Forelimb muscle (tissue), 1 donor: ENCODE results near the gene CTAGE4. TPM values are rescaled to one million over a fixed set of nuclear protein-coding genes. Genes with fewer than 3 reads are reported as not detected.
"Not testable (repeated sequence)": the region's sequence is repeated elsewhere in the genome, so short reads cannot be mapped to it uniquely, and the experiment has no call there.

ENCODE experiments used
- DNase-seq: peaks from one replicate; pipeline ENCODE4 v3.0.0-alpha.2; 2013; ENCODE audit warnings: low read depth
- polyA plus RNA-seq: library from polyadenylated mRNA; unstranded; fragments of 120-200 nt; gene quantifications from one replicate; pipeline ENCODE4 v1.2.1, GENCODE V29; 2013; ENCODE audit not compliant: insufficient read length

CTAGE4 gene
- not detected for polyA plus RNA-seq

- not testable (repeated sequence) for DNase-seq
Measured at GRCh38 chr7:144183166-144183565, at the start of gene CTAGE4. Gene CTAGE4 (plus strand): TSS chr7:144183466. CDS start chr7:144183504, 38 bp downstream.

GRCh38 chr7:144134116-144134515, 49.1 kb upstream of the CTAGE4 start:
- DNase-seq = no peak

- DNase-seq = no peak
Measured at GRCh38 chr7:144137501-144137900, 45.8 kb upstream of the CTAGE4 start.

- DNase-seq = no peak
Measured at GRCh38 chr7:144142187-144142586, 41.1 kb upstream of the CTAGE4 start.

GRCh38 chr7:144144426-144144825, 38.8 kb upstream of the CTAGE4 start:
- DNase-seq = no peak

GRCh38 chr7:144148224-144148827, 34.9 kb upstream of the CTAGE4 start:
- DNase-seq = no peak

GRCh38 chr7:144158861-144159260, 24.4 kb upstream of the CTAGE4 start:
- DNase-seq = no peak

GRCh38 chr7:144164784-144165183, 18.5 kb upstream of the CTAGE4 start:
- no peak for DNase-seq

GRCh38 chr7:144171594-144172350, 11.5 kb upstream of the CTAGE4 start:
- DNase-seq = not testable (repeated sequence)

- no peak for DNase-seq
Measured at GRCh38 chr7:144174613-144175012, 8.7 kb upstream of the CTAGE4 start.

- not testable (repeated sequence) for DNase-seq
Measured at GRCh38 chr7:144178380-144179164, 4.7 kb upstream of the CTAGE4 start.

GRCh38 chr7:144179165-144179479, 4.1 kb upstream of the CTAGE4 start:
- not testable (repeated sequence) for DNase-seq

GRCh38 chr7:144187848-144188247, 4.6 kb downstream of the CTAGE4 start:
- not testable (repeated sequence) for DNase-seq

- not testable (repeated sequence) for DNase-seq
Measured at GRCh38 chr7:144188578-144189171, 5.4 kb downstream of the CTAGE4 start.

GRCh38 chr7:144193782-144194181, 10.5 kb downstream of the CTAGE4 start:
- DNase-seq = not testable (repeated sequence)

GRCh38 chr7:144194453-144194852, 11.2 kb downstream of the CTAGE4 start:
- not testable (repeated sequence) for DNase-seq

GRCh38 chr7:144195212-144195872, 12.1 kb downstream of the CTAGE4 start, which contains the start of gene ARHGEF35:
Gene ARHGEF35 (minus strand): TSS chr7:144195833. CDS start chr7:144188383, 7,450 bp downstream.
- not testable (repeated sequence) for DNase-seq

- not testable (repeated sequence) for DNase-seq
Measured at GRCh38 chr7:144198934-144199333, 15.7 kb downstream of the CTAGE4 start.

GRCh38 chr7:144201978-144202377, 18.7 kb downstream of the CTAGE4 start:
- not testable (repeated sequence) for DNase-seq

GRCh38 chr7:144203086-144203485, 19.8 kb downstream of the CTAGE4 start:
- not testable (repeated sequence) for DNase-seq

- not testable (repeated sequence) for DNase-seq
Measured at GRCh38 chr7:144205306-144205705, 22.0 kb downstream of the CTAGE4 start.
